ENCODE measurements around the gene CHN2.

DNA sequence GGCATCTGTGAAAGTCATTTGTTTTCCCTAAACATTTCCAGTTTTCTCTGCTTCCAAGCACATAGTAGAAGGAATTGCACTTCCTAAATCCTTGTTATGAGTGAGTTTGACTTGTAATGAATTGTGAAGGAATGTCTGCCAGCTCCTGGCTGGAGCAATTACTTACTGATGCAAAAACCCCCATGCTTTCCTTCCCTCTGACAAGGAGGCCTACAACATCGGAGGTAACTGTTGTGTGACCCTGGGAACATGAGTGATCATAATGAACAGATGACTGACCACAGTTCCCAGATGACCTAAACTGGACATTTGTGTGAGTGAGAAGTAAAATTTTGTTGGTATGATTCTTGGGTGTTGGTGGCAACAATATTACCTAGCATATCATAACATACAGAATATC, 26.9 kb upstream of the CHN2 start:
- TF ChIP-seq KDM1A (IDR thresholded peaks at IDR 0.05; ENCODE audit: low read depth) (no peak), CBX2 (IDR thresholded peaks at IDR 0.05; ENCODE audit: borderline replicate concordance, low read depth) (no peak), RNF2 (IDR thresholded peaks at IDR 0.05; ENCODE audit: borderline replicate concordance, low read depth) (no peak), MYC (IDR thresholded peaks at IDR 0.05; ENCODE audit: borderline replicate concordance, low read length) (no peak), EP300 (IDR thresholded peaks at IDR 0.05) (no peak)
- TF ChIP-seq, protein P1, sequence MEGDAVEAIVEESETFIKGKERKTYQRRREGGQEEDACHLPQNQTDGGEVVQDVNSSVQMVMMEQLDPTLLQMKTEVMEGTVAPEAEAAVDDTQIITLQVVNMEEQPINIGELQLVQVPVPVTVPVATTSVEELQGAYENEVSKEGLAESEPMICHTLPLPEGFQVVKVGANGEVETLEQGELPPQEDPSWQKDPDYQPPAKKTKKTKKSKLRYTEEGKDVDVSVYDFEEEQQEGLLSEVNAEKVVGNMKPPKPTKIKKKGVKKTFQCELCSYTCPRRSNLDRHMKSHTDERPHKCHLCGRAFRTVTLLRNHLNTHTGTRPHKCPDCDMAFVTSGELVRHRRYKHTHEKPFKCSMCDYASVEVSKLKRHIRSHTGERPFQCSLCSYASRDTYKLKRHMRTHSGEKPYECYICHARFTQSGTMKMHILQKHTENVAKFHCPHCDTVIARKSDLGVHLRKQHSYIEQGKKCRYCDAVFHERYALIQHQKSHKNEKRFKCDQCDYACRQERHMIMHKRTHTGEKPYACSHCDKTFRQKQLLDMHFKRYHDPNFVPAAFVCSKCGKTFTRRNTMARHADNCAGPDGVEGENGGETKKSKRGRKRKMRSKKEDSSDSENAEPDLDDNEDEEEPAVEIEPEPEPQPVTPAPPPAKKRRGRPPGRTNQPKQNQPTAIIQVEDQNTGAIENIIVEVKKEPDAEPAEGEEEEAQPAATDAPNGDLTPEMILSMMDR (IDR thresholded peaks at IDR 0.05) = no peak

Measured in A549 (cell line).